NCI-H446 (cell line): Measurements from ENCODE around the gene POLR2H.

ENCODE experiments used
- DNase-seq, 2 experiments: peaks; one replicate each; lab custom pipeline; 2025; lab: John Stamatoyannopoulos, UW

Gene POLR2H

GRCh38 chr3:184387174-184387714, 25.7 kb downstream of the POLR2H start:
- DNase-seq: no peak

- DNase-seq: no peak
Measured at GRCh38 chr3:184388164-184388935, 26.8 kb downstream of the POLR2H start.

- no peak for DNase-seq
Measured at GRCh38 chr3:184388936-184389230, 27.4 kb downstream of the POLR2H start.

- DNase-seq: no peak
Measured at GRCh38 chr3:184389384-184389783, 27.9 kb downstream of the POLR2H start.

- no peak for DNase-seq
Measured at GRCh38 chr3:184389935-184390528, 28.5 kb downstream of the POLR2H start.

- no peak for DNase-seq
Measured at GRCh38 chr3:184391266-184391665, 29.8 kb downstream of the POLR2H start.

- no peak for DNase-seq
Measured at GRCh38 chr3:184395320-184395660, 33.8 kb downstream of the POLR2H start.

GRCh38 chr3:184399410-184399809, 37.9 kb downstream of the POLR2H start:
- DNase-seq: no peak

- no peak for DNase-seq
Measured at GRCh38 chr3:184405075-184406030, 43.8 kb downstream of the POLR2H start.

- no peak for DNase-seq
Measured at GRCh38 chr3:184409331-184409926, 47.9 kb downstream of the POLR2H start.

GRCh38 chr3:184409946-184410500, 48.5 kb downstream of the POLR2H start:
- DNase-seq: no peak

GRCh38 chr3:184414418-184415202, 53.1 kb downstream of the POLR2H start:
- DNase-seq: no peak

GRCh38 chr3:184415203-184415490, 53.6 kb downstream of the POLR2H start:
- DNase-seq: no peak

GRCh38 chr3:184417619-184418327, 56.3 kb downstream of the POLR2H start:
- peak in 1 of 2 experiments; percentile 60 for DNase-seq
